OCI-LY7 (cell line): ENCODE measurements around the gene TRPM3. TPM values are rescaled to one million over a fixed set of nuclear protein-coding genes. Genes with fewer than 3 reads are reported as not detected.

ENCODE experiments used
- BruUV-seq: library from RNA; stranded (reverse); fragments of 400-500 nt; replicated peaks from 2 replicates; lab custom pipeline; 2021; lab: Mats Ljungman, UMichigan
- CTCF ChIA-PET: fragments of 300-600 bp; sonication (Branson Sonifier 250); formaldehyde crosslinking; loops from one replicate; lab custom pipeline; 2022; ENCODE audit warnings: antibody characterized with exemption; ENCODE audit not compliant: unreplicated experiment; lab: Charles Lee
- POLR2A ChIA-PET: fragments of 300-600 bp; sonication (Branson Sonifier 250); formaldehyde crosslinking; loops from one replicate; lab custom pipeline; 2022; ENCODE audit warnings: antibody characterized with exemption; lab: Charles Lee
- DNase-seq: peaks from one replicate; pipeline ENCODE4 v3.0.0-alpha.2; 2015; ENCODE audit warnings: low spot score
- H2AFZ ChIP-seq: fragments of 200-600 bp; sonication (generic), shearing (Covaris generic); 2 replicates; pipeline ENCODE4 v1.6.1; 2014; ENCODE audit warnings: mild to moderate bottlenecking, antibody characterized with exemption, low read length, moderate library complexity
- H3K27ac ChIP-seq: fragments of 200-600 bp; sonication (generic); 2 replicates; pipeline ENCODE4 v1.5.1; 2014; ENCODE audit warnings: mixed run types, low read depth, mild to moderate bottlenecking, moderate library complexity, low read length, inconsistent platforms; ENCODE audit not compliant: poor library complexity, severe bottlenecking
- H3K36me3 ChIP-seq: fragments of 200-600 bp; sonication (generic); 2 replicates; pipeline ENCODE4 v1.6.1; 2014; ENCODE audit warnings: mild to moderate bottlenecking, antibody characterized with exemption, low read length, moderate library complexity, mixed read lengths; ENCODE audit not compliant: insufficient read depth
- H3K4me1 ChIP-seq: fragments of 200-600 bp; sonication (generic); 2 replicates; pipeline ENCODE4 v1.5.1; 2014; ENCODE audit warnings: mild to moderate bottlenecking, low read length; ENCODE audit not compliant: insufficient read depth, poor library complexity, severe bottlenecking
- H3K4me2 ChIP-seq: fragments of 200-600 bp; sonication (generic); 2 replicates; pipeline ENCODE4 v1.6.1; 2014; ENCODE audit warnings: mild to moderate bottlenecking, low read length
- H3K4me3 ChIP-seq: fragments of 200-600 bp; sonication (generic); 2 replicates; pipeline ENCODE4 v1.5.1; 2014; ENCODE audit warnings: mild to moderate bottlenecking, low read depth, low read length; ENCODE audit not compliant: poor library complexity, severe bottlenecking
- H3K79me2 ChIP-seq: fragments of 200-600 bp; sonication (generic); 2 replicates; pipeline ENCODE4 v1.6.1; 2016; ENCODE audit warnings: low read depth, mild to moderate bottlenecking, low read length, moderate library complexity, mixed read lengths; ENCODE audit not compliant: insufficient read depth
- H3K9me2 ChIP-seq: fragments of 200-600 bp; sonication (generic); 2 replicates; pipeline ENCODE4 v1.6.1; 2016; ENCODE audit warnings: mild to moderate bottlenecking, low read length, mixed read lengths; ENCODE audit not compliant: insufficient read depth
- H3K9me3 ChIP-seq: fragments of 200-600 bp; sonication (generic); 2 replicates; pipeline ENCODE4 v1.6.1; 2014; ENCODE audit warnings: mild to moderate bottlenecking, mixed run types, low read length, mixed read lengths
- H4K20me1 ChIP-seq: fragments of 200-600 bp; sonication (generic); 2 replicates; pipeline ENCODE4 v1.6.1; 2014; ENCODE audit warnings: mild to moderate bottlenecking, antibody characterized with exemption, low read length, moderate library complexity, mixed read lengths; ENCODE audit not compliant: insufficient read depth
- CTCF ChIP-seq: fragments of 200-600 bp; sonication (generic); conservative IDR thresholded peaks from 2 replicates; pipeline ENCODE4 v1.5.1; 2014; ENCODE audit warnings: mild to moderate bottlenecking, antibody characterized with exemption, low read length, moderate library complexity, mixed read lengths
- EZH2phosphoT487 ChIP-seq: fragments of 200-600 bp; sonication (generic); IDR thresholded peaks from 2 replicates; pipeline ENCODE4 v1.6.1; 2018; ENCODE audit warnings: low read depth, borderline replicate concordance, mild to moderate bottlenecking, mixed run types, antibody characterized with exemption, low read length, moderate library complexity, mixed read lengths
- intact Hi-C: fragments of 100-400 bp; cut with micrococcal nuclease; formaldehyde crosslinking; loops from one replicate; pipeline ENCODE4 v1.10.0; 2022; ENCODE audit not compliant: unreplicated experiment
- total RNA-seq, 2 experiments: library from RNA; depleted of rRNA in 1 of 2; stranded (reverse); fragments of >200 nt in 1 of 2; shearing (Covaris generic) in 1 of 2; gene quantifications; 2 replicates each; pipeline ENCODE4 v1.2.3, GENCODE V29; 2014 to 2022

Gene TRPM3
- total RNA-seq, 2 experiments from 2014 or later: not detected

GRCh38 chr9:70625078-70625477 lies 496.3 kb downstream of the TRPM3 start:
- H3K4me1 ChIP-seq: no peaks in the 10 kb centered on the region
- H3K4me2 ChIP-seq: no peak overlapping the region
- no peak overlapping the region for H2AFZ ChIP-seq
- no peak overlapping the region for H3K27ac ChIP-seq
- no peak for TF ChIP-seq CTCF
- no peak for TF ChIP-seq EZH2phosphoT487
- intact Hi-C loops: no loop called here
- DNase-seq: no peak
- H3K9me2 ChIP-seq: no peaks in the 10 kb centered on the region
- no TSS peak for BruUV-seq
- H4K20me1 ChIP-seq: no peaks in the 10 kb centered on the region
- no peaks in the 10 kb centered on the region for H3K36me3 ChIP-seq
- CTCF ChIA-PET: no interaction called here
- H3K79me2 ChIP-seq: no peaks in the 10 kb centered on the region
- H3K9me3 ChIP-seq: no peaks in the 10 kb centered on the region
- H3K4me3 ChIP-seq: no peak overlapping the region
- POLR2A ChIA-PET: no interaction called here

- Histone ChIP-seq H3K36me3 (no peaks in the 10 kb centered on the region), H3K9me3 (no peaks in the 10 kb centered on the region), H3K27ac (no peak overlapping the region), H3K9me2 (no peaks in the 10 kb centered on the region), H3K4me2 (no peak overlapping the region), H4K20me1 (no peaks in the 10 kb centered on the region), H3K4me3 (no peak overlapping the region), H3K79me2 (no peaks in the 10 kb centered on the region), H3K4me1 (no peaks in the 10 kb centered on the region), H2AFZ (no peak overlapping the region)
- no TSS peak for BruUV-seq
- POLR2A ChIA-PET: no interaction called here
- intact Hi-C loops: no loop called here
- no peak for DNase-seq
- TF ChIP-seq EZH2phosphoT487: no peak
- no peak for TF ChIP-seq CTCF
- CTCF ChIA-PET: no interaction called here
Observed at GRCh38 chr9:70618784-70619183, 502.6 kb downstream of the TRPM3 start.

DNA sequence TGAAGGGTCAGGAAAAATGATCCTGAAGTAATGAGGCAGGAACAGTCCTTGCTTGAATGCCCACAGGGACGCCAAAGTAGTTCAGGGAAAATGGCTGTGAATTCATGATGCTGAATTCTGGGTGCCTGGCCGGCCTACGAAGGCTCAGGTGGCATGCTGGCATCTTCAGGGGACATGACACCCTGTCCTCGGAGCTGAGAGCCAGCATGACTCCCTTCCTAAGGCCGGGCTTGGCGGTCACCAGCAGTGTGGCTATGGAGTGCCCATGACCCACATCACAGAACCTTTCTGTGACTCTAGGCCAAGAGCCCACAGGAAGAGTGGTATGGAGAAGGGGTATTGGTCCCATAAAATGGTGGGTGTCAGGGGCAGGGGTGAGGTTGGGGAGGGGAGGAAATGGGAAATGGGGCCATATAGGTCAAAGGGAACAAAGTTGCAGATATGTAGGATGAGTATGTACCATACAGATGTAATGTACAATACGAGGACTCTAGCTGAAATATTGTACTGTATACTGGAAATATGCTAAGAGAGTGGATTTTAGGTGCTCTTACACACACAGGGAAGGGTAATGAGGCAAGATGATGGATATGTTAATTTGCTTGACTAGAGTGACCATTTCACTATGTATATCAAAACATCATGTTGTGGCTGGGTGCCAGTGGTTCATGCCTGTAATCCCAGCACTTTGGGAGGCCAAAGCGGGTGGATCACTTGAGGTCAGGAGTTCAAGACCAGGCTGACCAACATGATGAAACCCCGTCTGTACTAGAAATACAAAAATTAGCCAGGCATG lies 504.2 kb downstream of the TRPM3 start:
- ChIA-PET POLR2A (no interaction called here), CTCF (no interaction called here)
- Histone ChIP-seq H3K9me3 (no peaks in the 10 kb centered on the region), H3K4me2 (no peak overlapping the region), H2AFZ (no peak overlapping the region), H3K4me3 (no peak overlapping the region), H4K20me1 (no peaks in the 10 kb centered on the region), H3K27ac (no peak overlapping the region), H3K36me3 (no peaks in the 10 kb centered on the region), H3K4me1 (no peaks in the 10 kb centered on the region), H3K9me2 (no peaks in the 10 kb centered on the region), H3K79me2 (no peaks in the 10 kb centered on the region)
- TF ChIP-seq CTCF (no peak), EZH2phosphoT487 (no peak)
- DNase-seq: no peak
- BruUV-seq: no TSS peak
- intact Hi-C loops: no loop called here
